H1 (cell line): ENCODE data around the gene SCUBE2. TPM values are rescaled to one million over a fixed set of nuclear protein-coding genes. Genes with fewer than 3 reads are reported as not detected.

Experiments used
- RBBP5 ChIP-seq: IDR thresholded peaks from 2 replicates; pipeline ENCODE4 v1.7.1; 2012; ENCODE audit warnings: low read depth, mild to moderate bottlenecking, inconsistent platforms, low read length, moderate library complexity, borderline replicate concordance
- SIN3A ChIP-seq, 2 experiments: IDR thresholded peaks in 1 of 2; conservative IDR thresholded peaks in 1 of 2; 2 replicates each; pipeline ENCODE4 v1.6.1; 2011 to 2012; ENCODE audit warnings: low read length in 2 of 2, improper control_type of control experiment in 1 of 2, low read depth in 1 of 2, mild to moderate bottlenecking in 1 of 2
- polyA plus RNA-seq, 7 experiments: library from polyadenylated mRNA; depleted of rRNA in 3 of 7; stranded (reverse) in 5 of 7; unstranded in 2 of 7; fragments of >200 nt in 5 of 7; fragments of 200-250 nt in 2 of 7; gene quantifications; 1 replicate in 5 of 7; 2 replicates in 1 of 7; 4 replicates in 1 of 7; pipeline versions ENCODE4 v1.2.1 to v1.2.3, GENCODE V29; 2011 to 2013; ENCODE audit warnings: missing spikeins in 2 of 7, mixed read lengths in 2 of 7
- total RNA-seq: library from RNA; stranded (reverse); fragmentation: NEBNext Ultra II Directional; extraction: Animal tissue kit (Norgen Biotek cat#: 25700); gene quantifications from 2 replicates; pipeline ENCODE4 v1.2.1, GENCODE V29; 2021

Gene SCUBE2
- total and polyA plus RNA-seq, 2 of the 8 experiments (the other 6 are each of a cell fraction or from before 2014, with no cell fraction given), result 0.29 to 1.2 TPM

- TF ChIP-seq RBBP5 (no peak), SIN3A (conservative IDR thresholded peaks at IDR 0.05 in 1 of 2, IDR thresholded peaks at IDR 0.05 in 1 of 2; ENCODE audit: low read depth in 1 of 2, low read length in 2 of 2) (no peak)
- TF ChIP-seq, all 59 proteins: peak for 0
These were observed 833 bp downstream of the SCUBE2 start (continued) for GRCh38 chr11:9090488-9091043.
